PC-9 (cell line): ENCODE data around the gene MED12. TPM values are rescaled to one million over a fixed set of nuclear protein-coding genes. Genes with fewer than 3 reads are reported as not detected.

ENCODE experiments used
- BruUV-seq: library from RNA; stranded (reverse); fragments of 400-500 nt; replicated peaks from 2 replicates; lab custom pipeline; 2021; lab: Mats Ljungman, UMichigan
- CTCF ChIA-PET: fragments of 300-600 bp; sonication (Branson Sonifier 250); formaldehyde crosslinking; loops from one replicate; lab custom pipeline; 2022; ENCODE audit warnings: antibody characterized with exemption; lab: Charles Lee
- POLR2A ChIA-PET: fragments of 300-600 bp; sonication (Branson Sonifier 250); formaldehyde crosslinking; loops from one replicate; lab custom pipeline; 2022; ENCODE audit warnings: antibody characterized with exemption; ENCODE audit not compliant: unreplicated experiment; lab: Charles Lee
- DNase-seq, 2 experiments: peaks; one replicate each; pipeline versions ENCODE4 v3.0.0 to v3.0.0-alpha.2; 2015 to 2022; ENCODE audit warnings: mixed read lengths in 1 of 2
- H2AFZ ChIP-seq: fragments of 200-600 bp; sonication (generic); 2 replicates; pipeline ENCODE4 v1.8.1; 2017; ENCODE audit warnings: antibody characterized with exemption
- H3F3A ChIP-seq: fragments of 200-600 bp; sonication (generic); 2 replicates; pipeline ENCODE4 v1.8.1; 2017; ENCODE audit warnings: antibody characterized with exemption, mild to moderate bottlenecking, low read depth; ENCODE audit not compliant: insufficient read depth
- H3K27ac ChIP-seq: fragments of 200-600 bp; sonication (generic); 2 replicates; pipeline ENCODE4 v1.6.1; 2016; ENCODE audit warnings: mixed run types
- H3K27me3 ChIP-seq: fragments of 200-600 bp; sonication (generic); 2 replicates; pipeline ENCODE4 v1.6.1; 2016; ENCODE audit warnings: low read depth, mixed run types; ENCODE audit not compliant: insufficient read depth
- H3K36me3 ChIP-seq: fragments of 200-600 bp; sonication (generic); 2 replicates; pipeline ENCODE4 v1.6.1; 2016; ENCODE audit warnings: low read depth, mixed run types
- H3K4me1 ChIP-seq: fragments of 200-600 bp; sonication (generic); replicated peaks from 2 replicates; pipeline ENCODE4 v1.6.1; 2016; ENCODE audit warnings: mixed run types; ENCODE audit not compliant: insufficient read depth
- H3K4me2 ChIP-seq: fragments of 200-600 bp; sonication (generic); 2 replicates; pipeline ENCODE4 v1.6.1; 2017; ENCODE audit warnings: mixed run types
- H3K4me3 ChIP-seq: fragments of 200-600 bp; sonication (generic); 2 replicates; pipeline ENCODE4 v1.6.1; 2016; ENCODE audit warnings: mixed run types
- H3K79me2 ChIP-seq: fragments of 200-600 bp; sonication (generic); 2 replicates; pipeline ENCODE4 v1.6.1; 2017; ENCODE audit warnings: low read depth, mixed run types
- H3K9me2 ChIP-seq: fragments of 200-600 bp; sonication (generic); 2 replicates; pipeline ENCODE4 v1.8.1; 2017; ENCODE audit warnings: mild to moderate bottlenecking; ENCODE audit not compliant: insufficient read depth
- H3K9me3 ChIP-seq: fragments of 200-600 bp; sonication (generic); 2 replicates; pipeline ENCODE4 v1.8.1; 2016; ENCODE audit warnings: low read depth; ENCODE audit not compliant: insufficient read depth
- H4K20me1 ChIP-seq: fragments of 200-600 bp; sonication (generic); 2 replicates; pipeline ENCODE4 v1.8.1; 2017; ENCODE audit not compliant: insufficient read depth
- EZH2 ChIP-seq: fragments of 200-600 bp; sonication (generic); IDR thresholded peaks from 2 replicates; pipeline ENCODE4 v1.8.0; 2017; ENCODE audit warnings: antibody characterized with exemption, low read depth
- intact Hi-C: fragments of 100-400 bp; cut with micrococcal nuclease; formaldehyde crosslinking; loops from one replicate; pipeline ENCODE4 v1.10.0; 2022; ENCODE audit not compliant: unreplicated experiment
- total RNA-seq: library from RNA; stranded (reverse); gene quantifications from 2 replicates; pipeline ENCODE4 v1.2.3, GENCODE V29; 2021
- TF ChIP-seq, protein P1 (sequence below): fragments of 200-600 bp; sonication (generic); conservative IDR thresholded peaks from 2 replicates; pipeline ENCODE4 v1.6.1; 2017; ENCODE audit warnings: mixed run types, antibody characterized with exemption, mild to moderate bottlenecking, moderate library complexity

The MED12 gene
- total RNA-seq, 1 experiment from 2014 or later, result 51.6 TPM

DNA sequence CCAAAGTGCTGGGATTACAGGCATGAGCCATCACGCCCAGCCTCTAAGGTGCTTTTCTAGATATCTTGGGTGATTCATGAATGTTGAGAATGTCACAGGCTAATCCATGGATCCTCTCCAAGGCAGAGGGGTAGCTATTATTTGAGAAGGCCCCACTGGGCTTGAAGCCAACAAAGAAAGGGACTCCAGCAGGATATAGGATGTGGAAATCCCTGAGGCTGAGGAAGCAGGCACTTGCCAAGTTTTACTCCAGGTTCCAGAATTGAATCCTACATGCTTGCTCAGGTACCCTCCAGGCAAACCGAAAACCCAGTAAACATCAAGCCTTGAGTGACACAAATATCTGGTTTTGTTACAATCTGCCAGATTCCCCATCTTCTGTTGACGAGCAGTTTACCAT is 42.1 kb downstream of the MED12 start:
- Histone ChIP-seq H3K4me1 (no peaks in the 10 kb centered on the region), H3K79me2 (no peaks in the 10 kb centered on the region), H3K9me3 (no peaks in the 10 kb centered on the region), H3K36me3 (no peaks in the 10 kb centered on the region), H3F3A (no peaks in the 10 kb centered on the region), H3K9me2 (no peaks in the 10 kb centered on the region), H3K4me2 (no peak overlapping the region), H4K20me1 (no peaks in the 10 kb centered on the region), H3K27me3 (no peaks in the 10 kb centered on the region; the same call in 1 of the 2 replicates), H3K27ac (no peak overlapping the region), H2AFZ (no peak overlapping the region), H3K4me3 (no peak overlapping the region)
- ChIA-PET CTCF (no interaction called here), POLR2A (no interaction called here)
- intact Hi-C loops, result no loop called here
- no peak for TF ChIP-seq EZH2
- TF ChIP-seq, protein P1, sequence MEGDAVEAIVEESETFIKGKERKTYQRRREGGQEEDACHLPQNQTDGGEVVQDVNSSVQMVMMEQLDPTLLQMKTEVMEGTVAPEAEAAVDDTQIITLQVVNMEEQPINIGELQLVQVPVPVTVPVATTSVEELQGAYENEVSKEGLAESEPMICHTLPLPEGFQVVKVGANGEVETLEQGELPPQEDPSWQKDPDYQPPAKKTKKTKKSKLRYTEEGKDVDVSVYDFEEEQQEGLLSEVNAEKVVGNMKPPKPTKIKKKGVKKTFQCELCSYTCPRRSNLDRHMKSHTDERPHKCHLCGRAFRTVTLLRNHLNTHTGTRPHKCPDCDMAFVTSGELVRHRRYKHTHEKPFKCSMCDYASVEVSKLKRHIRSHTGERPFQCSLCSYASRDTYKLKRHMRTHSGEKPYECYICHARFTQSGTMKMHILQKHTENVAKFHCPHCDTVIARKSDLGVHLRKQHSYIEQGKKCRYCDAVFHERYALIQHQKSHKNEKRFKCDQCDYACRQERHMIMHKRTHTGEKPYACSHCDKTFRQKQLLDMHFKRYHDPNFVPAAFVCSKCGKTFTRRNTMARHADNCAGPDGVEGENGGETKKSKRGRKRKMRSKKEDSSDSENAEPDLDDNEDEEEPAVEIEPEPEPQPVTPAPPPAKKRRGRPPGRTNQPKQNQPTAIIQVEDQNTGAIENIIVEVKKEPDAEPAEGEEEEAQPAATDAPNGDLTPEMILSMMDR, result no peak
- BruUV-seq, result no TSS peak
- no peak for DNase-seq

DNA sequence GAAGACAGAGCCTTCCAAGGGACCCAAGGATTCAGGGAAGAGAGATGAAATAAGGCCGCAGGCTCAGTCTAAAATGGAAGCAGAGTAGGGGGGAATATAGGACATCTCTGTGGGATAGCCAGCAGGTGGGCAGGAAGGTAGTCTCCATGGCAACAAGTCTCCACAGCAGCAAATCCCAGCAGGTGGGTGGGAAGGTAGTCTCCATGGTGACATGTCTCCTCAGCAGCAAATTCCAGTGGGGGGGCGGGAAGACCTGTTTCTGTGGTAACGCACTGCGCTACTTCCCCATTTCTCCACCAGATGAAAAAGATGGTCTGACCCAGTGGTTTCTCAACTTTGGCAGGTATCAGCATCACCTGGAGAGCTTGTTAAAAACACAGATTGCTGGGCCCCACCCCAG is 44.6 kb downstream of the MED12 start:
- Histone ChIP-seq H4K20me1 (no peaks in the 10 kb centered on the region), H3K4me1 (no peaks in the 10 kb centered on the region), H3K4me3 (no peak overlapping the region), H3K79me2 (no peaks in the 10 kb centered on the region), H3K4me2 (no peak overlapping the region), H3F3A (no peaks in the 10 kb centered on the region), H3K9me3 (no peaks in the 10 kb centered on the region), H2AFZ (no peak overlapping the region), H3K9me2 (no peaks in the 10 kb centered on the region), H3K27me3 (no peaks in the 10 kb centered on the region; the same call in 1 of the 2 replicates), H3K27ac (no peak overlapping the region), H3K36me3 (no peaks in the 10 kb centered on the region)
- intact Hi-C loops, result no loop called here
- ChIA-PET POLR2A (no interaction called here), CTCF (no interaction called here)
- TF ChIP-seq, protein P1, result no peak
- no peak for TF ChIP-seq EZH2
- no TSS peak for BruUV-seq
- DNase-seq, result no peak

DNA sequence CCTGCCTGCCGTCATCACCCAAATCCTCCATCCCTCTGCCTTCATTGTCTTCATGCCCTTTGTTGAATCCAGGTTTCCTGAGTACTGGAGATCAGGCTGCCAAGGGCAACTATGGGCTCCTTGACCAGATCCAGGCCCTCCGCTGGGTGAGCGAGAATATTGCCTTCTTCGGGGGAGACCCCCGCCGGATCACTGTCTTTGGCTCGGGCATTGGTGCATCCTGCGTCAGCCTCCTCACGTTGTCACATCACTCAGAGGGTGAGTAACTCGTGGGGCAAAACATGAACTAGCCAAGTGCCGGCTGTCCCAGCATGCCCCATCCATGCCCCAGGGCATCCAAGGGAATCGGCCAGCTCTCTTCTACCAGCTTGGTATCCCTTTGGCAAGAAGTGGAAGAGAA is 45.7 kb downstream of the MED12 start:
- no TSS peak for BruUV-seq
- Histone ChIP-seq H3K9me3 (no peaks in the 10 kb centered on the region), H3K9me2 (no peaks in the 10 kb centered on the region), H3K27ac (no peak overlapping the region), H4K20me1 (no peaks in the 10 kb centered on the region), H2AFZ (no peak overlapping the region), H3F3A (no peaks in the 10 kb centered on the region), H3K4me3 (no peak overlapping the region), H3K79me2 (no peaks in the 10 kb centered on the region), H3K36me3 (no peaks in the 10 kb centered on the region), H3K27me3 (no peaks in the 10 kb centered on the region; the same call in 1 of the 2 replicates), H3K4me1 (no peaks in the 10 kb centered on the region), H3K4me2 (no peak overlapping the region)
- no peak for DNase-seq
- intact Hi-C loops, result no loop called here
- ChIA-PET CTCF (no interaction called here), POLR2A (no interaction called here)
- TF ChIP-seq, protein P1, result no peak
- no peak for TF ChIP-seq EZH2
